M059J (cell line): ENCODE measurements around the gene TAOK3. TPM values are rescaled to one million over a fixed set of nuclear protein-coding genes. Genes with fewer than 3 reads are reported as not detected.

Experiments
- DNase-seq: peaks from one replicate; pipeline ENCODE4 v3.0.0-alpha.2; 2012; ENCODE audit warnings: low read depth
- total RNA-seq: library from RNA; depleted of rRNA; stranded (reverse); fragments of >200 nt; shearing (Covaris generic); gene quantifications from 2 replicates; pipeline ENCODE4 v1.2.3, GENCODE V29; 2014

Gene TAOK3
- total RNA-seq, 1 experiment from 2014 or later, result 21.9 TPM

- peak; percentile 58 for DNase-seq
These were observed 35.4 kb downstream of the TAOK3 start for GRCh38 chr12:118337194-118337838.

- DNase-seq, result no peak
These were observed 36.6 kb downstream of the TAOK3 start for GRCh38 chr12:118336123-118336522.

- DNase-seq, result no peak
These were observed 37.7 kb downstream of the TAOK3 start for GRCh38 chr12:118334939-118335567.

DNA sequence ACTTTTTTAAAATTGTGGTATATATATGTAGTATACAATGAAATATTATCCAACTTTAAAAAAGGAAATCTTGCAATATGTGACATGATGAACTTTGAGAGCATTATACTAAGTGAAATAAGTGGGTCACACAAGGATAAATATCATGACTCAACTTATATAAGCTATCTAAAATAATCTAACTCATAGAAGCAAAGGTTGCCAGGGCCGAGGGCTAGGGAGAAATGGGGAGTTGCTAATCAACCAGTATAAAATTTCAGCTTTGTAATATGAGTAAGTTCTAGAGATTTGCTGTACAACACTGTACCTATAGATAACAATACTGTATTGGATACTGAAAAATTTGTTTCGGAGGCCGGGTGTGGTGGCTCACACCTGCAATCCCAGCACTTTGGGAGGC, 38.5 kb downstream of the TAOK3 start:
- DNase-seq, result no peak

GRCh38 chr12:118332511-118332910, 40.2 kb downstream of the TAOK3 start:
- no peak for DNase-seq

DNA sequence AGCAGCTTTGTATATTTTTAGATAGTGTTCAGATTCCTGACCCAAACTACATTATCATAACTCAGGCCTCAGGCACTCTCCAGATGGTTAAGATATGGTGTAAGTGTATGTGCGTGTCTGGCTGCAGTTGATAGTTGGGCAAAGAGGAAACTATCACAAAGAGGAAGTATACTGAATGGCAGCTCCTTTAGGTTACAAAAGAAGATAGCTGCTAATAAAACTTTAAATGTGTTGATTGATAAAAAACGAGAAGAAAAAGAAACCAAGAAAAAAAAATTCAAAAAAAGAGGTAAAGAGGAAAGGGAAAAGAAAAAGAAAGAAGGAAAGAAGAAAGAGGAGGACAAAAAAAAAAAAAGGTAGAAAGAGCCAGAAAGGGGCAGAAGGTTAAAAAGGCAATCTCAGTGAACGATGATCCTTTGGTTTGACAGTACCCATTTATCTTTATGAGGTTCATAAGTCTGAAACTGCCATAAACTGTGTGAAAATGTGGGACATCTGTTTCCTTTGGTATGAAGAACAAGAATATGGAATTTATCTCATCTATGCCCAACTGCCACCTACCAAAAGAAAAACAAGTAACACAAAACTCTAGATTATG, 42.2 kb downstream of the TAOK3 start:
- peak; percentile 65 for DNase-seq

- DNase-seq, result no peak
These were observed 44.0 kb downstream of the TAOK3 start for GRCh38 chr12:118328486-118329330.

DNA sequence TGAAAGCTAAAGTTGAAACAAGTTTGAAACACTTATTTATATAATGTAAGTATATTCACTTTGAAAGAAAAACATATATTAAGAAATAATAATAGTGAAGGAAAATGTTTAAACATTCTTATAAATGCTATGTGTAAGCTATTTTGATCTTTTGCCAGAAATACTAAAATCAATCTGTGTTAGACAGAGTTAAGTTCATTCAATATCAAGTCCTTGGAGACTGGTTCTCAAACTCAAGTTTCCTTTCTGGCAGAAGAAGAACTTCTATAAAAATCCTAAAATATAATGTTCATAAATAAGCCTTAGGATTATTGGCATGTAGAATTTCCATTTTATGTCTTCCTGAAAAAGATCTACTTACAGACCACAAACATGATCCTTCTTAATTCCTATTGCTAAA, 45.3 kb downstream of the TAOK3 start:
- no peak for DNase-seq

- DNase-seq, result no peak
These were observed 45.7 kb downstream of the TAOK3 start for GRCh38 chr12:118326991-118327390.

GRCh38 chr12:118325081-118325480, 47.6 kb downstream of the TAOK3 start:
- DNase-seq, result no peak

DNA sequence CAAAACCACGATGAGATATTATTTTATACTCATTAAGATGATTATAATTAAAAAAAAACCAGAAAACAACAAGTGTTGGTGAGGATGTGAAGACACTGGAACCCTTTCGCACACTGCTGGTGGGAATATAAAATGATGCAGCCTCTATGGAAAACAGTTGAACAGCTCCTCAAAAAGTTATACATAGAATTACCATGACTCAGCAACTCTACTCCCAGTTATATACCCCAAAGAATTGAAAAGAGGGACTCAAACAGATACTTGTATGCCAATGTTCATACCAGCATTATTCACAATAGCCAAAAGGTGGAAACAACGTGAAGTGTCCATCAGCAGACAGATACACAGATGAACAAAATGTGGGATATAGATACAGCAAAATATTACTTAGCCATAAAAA, 53.1 kb downstream of the TAOK3 start:
- no peak for DNase-seq

DNA sequence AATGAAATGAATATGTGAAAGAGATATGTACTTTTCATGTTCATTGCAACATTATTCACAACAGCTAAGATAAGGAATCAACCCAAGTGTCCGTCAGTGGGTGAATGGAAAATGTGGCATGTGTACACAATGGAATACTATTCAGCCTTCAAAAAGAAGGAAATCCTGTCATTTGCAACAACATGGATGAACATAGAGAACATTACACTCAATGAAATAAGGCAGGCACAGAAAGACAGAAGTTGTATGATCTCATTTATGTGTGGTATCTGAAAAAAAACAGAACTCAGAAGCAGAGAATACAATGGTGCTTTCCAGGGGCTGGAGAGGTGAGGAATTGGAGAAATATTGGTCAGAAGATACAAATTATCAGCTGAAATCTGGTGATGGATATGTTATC, 54.0 kb downstream of the TAOK3 start:
- no peak for DNase-seq

DNA sequence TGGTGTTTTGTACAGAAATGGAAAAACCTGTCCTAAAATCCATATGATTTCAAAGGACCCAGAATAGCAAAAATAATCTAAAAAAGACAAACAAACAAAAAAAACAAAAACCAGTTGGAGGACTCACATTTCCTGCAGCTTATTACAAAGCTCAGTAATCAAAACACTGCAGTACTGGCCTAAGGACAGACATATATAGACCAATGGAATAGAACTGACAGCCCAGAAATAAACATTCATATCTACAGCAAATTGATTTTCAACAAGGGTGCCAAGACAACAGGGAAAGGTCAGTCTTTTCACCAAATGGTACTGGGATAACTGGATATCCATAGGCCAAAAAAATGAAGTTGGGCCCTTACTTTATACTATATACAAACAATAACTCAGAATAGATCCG, 55.0 kb downstream of the TAOK3 start:
- DNase-seq, result no peak

DNA sequence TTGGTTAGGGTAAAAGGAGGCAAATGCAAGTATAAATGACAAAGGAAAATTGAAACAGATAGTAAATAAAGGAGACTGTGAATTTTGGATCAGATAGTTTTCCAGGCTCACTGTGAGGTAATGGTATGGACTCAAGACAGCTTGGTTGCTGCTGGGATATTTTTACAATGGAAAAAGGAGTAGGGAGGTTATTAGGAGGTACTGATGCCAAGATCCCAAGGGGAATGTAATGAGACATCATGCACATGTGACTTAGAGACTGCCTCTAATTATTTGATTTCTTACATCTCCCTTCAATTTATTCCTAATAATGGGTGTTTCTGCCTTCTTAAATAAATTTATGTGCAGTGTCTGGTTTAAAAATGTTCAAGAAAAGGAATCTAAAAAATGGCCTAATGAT, 56.9 kb downstream of the TAOK3 start:
- DNase-seq, result peak; percentile 19

GRCh38 chr12:118312578-118312977, 60.1 kb downstream of the TAOK3 start:
- peak; percentile 26 for DNase-seq

- no peak for DNase-seq
These were observed 61.0 kb downstream of the TAOK3 start for GRCh38 chr12:118311666-118312065.

- no peak for DNase-seq
These were observed 62.4 kb downstream of the TAOK3 start for GRCh38 chr12:118310320-118310719.

DNA sequence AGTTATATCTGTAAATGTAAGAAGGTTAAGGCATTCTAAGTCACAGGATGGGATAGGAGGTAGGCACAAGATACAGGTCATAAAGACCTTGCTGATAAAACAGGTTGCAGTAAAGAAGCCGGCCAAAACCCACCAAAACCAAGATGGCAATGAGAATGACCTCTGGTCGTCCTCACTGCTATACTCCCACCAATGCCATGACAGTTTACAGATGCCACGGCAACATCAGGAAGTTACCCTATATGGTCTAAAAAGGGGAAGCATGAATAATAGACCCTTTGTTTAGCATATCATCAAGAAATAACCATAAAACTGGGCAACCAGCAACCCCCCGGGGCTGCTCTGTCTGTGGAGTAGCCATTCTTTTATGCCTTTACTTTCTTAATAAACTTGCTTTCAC, 64.7 kb downstream of the TAOK3 start:
- peak; percentile 83 for DNase-seq

DNA sequence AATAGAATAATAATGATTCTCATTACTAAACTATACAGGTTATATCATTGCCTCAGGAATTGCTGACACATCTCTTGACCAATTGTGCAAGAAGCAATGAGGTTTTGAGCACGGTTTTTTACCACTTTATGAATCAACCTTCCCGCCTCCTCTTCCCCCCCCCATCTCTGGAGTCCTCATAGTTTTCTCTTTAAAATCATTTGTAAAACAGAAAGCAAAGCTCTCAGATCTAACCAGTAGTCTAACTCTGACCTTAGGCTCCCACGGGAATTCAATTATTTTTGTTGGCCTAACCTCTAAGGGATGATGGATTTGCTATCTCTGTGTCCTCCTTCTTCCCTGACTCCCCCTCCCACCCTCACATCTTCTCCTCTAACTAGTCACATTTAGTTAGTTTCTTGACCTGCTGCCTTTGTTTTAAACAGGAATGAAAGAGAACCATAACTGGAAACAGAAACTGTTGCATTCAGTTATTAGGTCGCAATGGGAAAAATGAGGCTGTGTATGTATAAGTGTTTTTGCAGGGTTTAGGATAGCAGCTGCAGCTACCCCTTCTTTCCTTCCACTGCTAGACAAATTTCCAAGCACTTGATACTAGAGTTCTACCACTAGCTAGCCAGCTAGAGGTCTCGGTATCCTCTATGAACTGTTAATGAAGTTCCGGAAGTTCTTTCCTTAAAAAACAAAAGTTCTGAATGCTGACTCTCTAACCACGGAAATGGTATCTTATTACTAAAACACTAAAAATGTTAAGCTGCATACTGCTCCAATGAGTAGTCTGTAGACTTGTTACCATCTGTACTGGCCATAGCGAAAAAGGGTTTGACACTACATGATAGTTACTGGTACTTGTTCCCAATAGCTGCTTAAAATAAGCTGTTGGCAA, 65.4 kb downstream of the TAOK3 start:
- peak; percentile 91 for DNase-seq

DNA sequence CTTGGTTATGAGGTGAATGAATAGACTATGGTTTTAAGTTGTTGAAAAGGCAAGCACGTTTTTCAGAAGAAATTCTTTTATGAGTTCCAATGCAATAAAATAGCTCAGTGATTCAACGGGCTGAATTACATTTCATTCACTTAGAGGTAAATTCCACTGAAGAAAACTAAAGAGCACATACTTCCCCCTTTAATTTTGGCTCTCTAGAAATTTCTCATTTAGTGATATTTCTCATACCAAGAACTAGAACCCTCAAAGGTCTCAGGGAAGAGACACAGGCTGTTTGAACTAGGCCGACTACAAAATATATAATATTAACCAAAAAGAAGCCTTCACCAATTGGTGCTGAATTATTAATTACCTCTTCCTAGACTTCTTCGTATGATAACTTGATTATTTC, 68.6 kb downstream of the TAOK3 start:
- DNase-seq, result no peak

- DNase-seq, result peak; percentile 97
These were observed 70.7 kb downstream of the TAOK3 start for GRCh38 chr12:118302053-118302452.
